ENCODE measurements around the gene CDKL1.

DNA sequence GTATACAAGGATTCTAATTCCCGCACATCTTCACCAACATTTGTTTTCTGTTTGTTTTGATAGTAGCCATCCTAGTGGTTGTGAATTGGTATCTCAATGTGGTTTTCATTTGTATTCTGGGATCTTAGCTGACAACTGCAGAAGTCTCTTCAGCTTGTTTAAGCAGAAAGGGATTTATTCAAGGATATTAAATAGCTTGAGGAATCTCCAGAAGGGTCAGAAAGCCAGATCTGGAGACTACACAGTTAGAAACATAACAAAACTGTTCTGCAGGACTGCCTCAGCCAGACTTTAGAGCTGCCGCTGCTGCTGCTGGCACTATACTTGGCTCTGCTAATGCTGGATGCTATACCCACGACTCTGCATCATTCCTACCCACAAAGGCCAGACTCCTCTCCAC lies 13.4 kb upstream of the CDKL1 start:
- TF ChIP-seq, protein P1, sequence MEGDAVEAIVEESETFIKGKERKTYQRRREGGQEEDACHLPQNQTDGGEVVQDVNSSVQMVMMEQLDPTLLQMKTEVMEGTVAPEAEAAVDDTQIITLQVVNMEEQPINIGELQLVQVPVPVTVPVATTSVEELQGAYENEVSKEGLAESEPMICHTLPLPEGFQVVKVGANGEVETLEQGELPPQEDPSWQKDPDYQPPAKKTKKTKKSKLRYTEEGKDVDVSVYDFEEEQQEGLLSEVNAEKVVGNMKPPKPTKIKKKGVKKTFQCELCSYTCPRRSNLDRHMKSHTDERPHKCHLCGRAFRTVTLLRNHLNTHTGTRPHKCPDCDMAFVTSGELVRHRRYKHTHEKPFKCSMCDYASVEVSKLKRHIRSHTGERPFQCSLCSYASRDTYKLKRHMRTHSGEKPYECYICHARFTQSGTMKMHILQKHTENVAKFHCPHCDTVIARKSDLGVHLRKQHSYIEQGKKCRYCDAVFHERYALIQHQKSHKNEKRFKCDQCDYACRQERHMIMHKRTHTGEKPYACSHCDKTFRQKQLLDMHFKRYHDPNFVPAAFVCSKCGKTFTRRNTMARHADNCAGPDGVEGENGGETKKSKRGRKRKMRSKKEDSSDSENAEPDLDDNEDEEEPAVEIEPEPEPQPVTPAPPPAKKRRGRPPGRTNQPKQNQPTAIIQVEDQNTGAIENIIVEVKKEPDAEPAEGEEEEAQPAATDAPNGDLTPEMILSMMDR (IDR thresholded peaks at IDR 0.05; ENCODE audit: low read depth, low read length, poor library complexity, severe bottlenecking), result no peak
- TF ChIP-seq EZH2phosphoT487 (IDR thresholded peaks at IDR 0.05; ENCODE audit: borderline replicate concordance, low read length), result no peak
